Activated T-helper 1 cell treated with anti-CD3 and anti-CD28 coated beads, Interleukin-12 subunit alpha, Interleukin-12 subunit beta, Interleukin-2, Interleukin-4 antibody, amounts not matched to agents 30 ng/mL and 10 ng/mL and 1 ng/mL, durations not matched to agents 14 hours and 24 hours and 36 hours (primary cell): ENCODE measurements around the gene COL8A2. TPM values are rescaled to one million over a fixed set of nuclear protein-coding genes. Genes with fewer than 3 reads are reported as not detected.

Source experiments
- DNase-seq: peaks from one replicate; pipeline ENCODE4 v3.0.0; 2021; ENCODE audit warnings: low spot score
- H3K27ac Mint-ChIP-seq: one replicate; pipeline ENCODE4 v1.8.0; 2021; ENCODE audit warnings: mild to moderate bottlenecking, mixed read lengths
- H3K27me3 Mint-ChIP-seq: one replicate; pipeline ENCODE4 v1.8.0; 2022; ENCODE audit warnings: mild to moderate bottlenecking, moderate library complexity, mixed read lengths; ENCODE audit not compliant: insufficient read depth
- H3K36me3 Mint-ChIP-seq: one replicate; pipeline ENCODE4 v1.8.0; 2021; ENCODE audit warnings: low read depth, mixed read lengths
- H3K4me1 Mint-ChIP-seq: one replicate; pipeline ENCODE4 v1.8.0; 2021; ENCODE audit warnings: low read depth, mixed read lengths
- H3K4me3 Mint-ChIP-seq: one replicate; pipeline ENCODE4 v1.8.0; 2021; ENCODE audit warnings: mild to moderate bottlenecking, moderate library complexity, mixed read lengths
- H3K9me3 Mint-ChIP-seq: one replicate; pipeline ENCODE4 v1.8.0; 2021; ENCODE audit warnings: mixed read lengths
- intact Hi-C: fragments of 100-400 bp; cut with micrococcal nuclease; formaldehyde crosslinking; loops from one replicate; pipeline ENCODE4 v1.15.1; 2024
- total RNA-seq: library from RNA; stranded (reverse); gene quantifications from 2 replicates; pipeline ENCODE4 v1.2.3, GENCODE V29; 2022

The COL8A2 gene
- total RNA-seq, 1 donor from 2014 or later = 0.08 TPM

DNA sequence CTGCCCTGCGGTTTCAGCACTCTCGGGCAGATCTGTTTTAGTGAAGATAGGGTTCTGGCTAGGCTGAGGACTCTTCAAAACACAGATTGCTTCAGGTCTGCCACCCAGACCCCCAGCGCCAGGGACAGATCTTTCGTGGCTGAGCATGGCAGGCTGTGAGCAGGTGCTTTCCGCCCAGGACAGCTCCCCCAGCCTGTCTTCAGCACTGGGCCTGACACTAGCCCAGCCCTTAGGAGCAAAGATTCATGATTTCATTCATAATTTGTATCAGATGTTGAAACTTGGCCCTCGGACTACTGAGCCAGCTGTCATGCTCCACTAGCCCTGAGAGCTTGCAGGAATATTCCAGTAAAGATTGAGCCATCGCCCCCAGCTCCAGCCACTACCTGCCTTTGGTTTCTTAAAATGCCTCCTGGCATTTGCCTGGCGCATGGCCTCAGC is 30.4 kb downstream of the COL8A2 start:
- intact Hi-C loops = no loop called here
- H3K36me3 Mint-ChIP-seq = peaks cover 22% of the 10 kb centered on the region
- H3K4me1 Mint-ChIP-seq = peaks cover 16% of the 10 kb centered on the region

DNA sequence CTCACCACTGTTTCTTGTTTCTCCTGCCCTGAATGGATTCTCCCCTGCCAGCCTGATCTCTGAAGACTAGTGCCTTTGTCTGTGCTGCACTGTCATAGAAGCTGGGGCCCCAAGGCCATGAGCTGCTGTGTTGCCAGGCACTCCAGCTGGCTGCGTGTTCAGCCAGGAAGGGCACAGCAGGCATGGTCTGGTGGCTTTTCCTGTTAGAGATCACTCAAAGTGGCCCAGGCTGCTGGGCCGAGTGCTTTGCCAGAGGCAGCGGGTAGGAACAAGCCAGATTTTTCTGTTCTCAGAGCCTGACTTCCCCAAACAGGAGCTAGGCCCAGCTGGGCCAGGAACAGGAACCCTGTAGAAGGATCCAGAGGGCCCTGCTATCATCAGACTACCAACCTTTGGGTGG is 31.1 kb downstream of the COL8A2 start:
- Mint-ChIP-seq H3K4me3 (no peak overlapping the region), H3K36me3 (peaks cover 26% of the 10 kb centered on the region), H3K4me1 (peaks cover 20% of the 10 kb centered on the region), H3K9me3 (no peaks in the 10 kb centered on the region), H3K27me3 (no peaks in the 10 kb centered on the region), H3K27ac (no peak overlapping the region)
- DNase-seq = no peak
- intact Hi-C loops = no loop called here

More for the DNA sequence above, 30.4 kb downstream of the COL8A2 start:
- H3K9me3 Mint-ChIP-seq = no peaks in the 10 kb centered on the region
- no peak for DNase-seq
- H3K27ac Mint-ChIP-seq = no peak overlapping the region
- no peak overlapping the region for H3K4me3 Mint-ChIP-seq
- H3K27me3 Mint-ChIP-seq = no peaks in the 10 kb centered on the region

DNA sequence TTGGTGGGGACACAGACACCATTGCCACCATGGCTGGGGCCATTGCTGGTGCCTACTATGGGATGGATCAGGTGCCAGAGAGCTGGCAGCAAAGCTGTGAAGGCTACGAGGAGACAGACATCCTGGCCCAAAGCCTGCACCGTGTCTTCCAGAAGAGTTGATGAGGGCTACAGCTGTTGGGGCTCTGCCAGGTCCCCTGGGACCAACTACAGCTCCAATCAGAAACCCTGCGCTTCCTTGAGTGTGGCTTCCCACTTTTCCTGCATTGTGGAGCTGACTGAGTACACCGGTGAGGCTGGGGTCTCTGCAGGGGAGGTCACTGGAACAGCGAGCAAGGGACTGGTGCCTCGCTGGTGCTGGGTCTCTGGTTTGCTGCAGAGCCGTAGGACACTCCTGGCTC is 31.8 kb downstream of the COL8A2 start:
- H3K9me3 Mint-ChIP-seq = no peaks in the 10 kb centered on the region
- H3K4me3 Mint-ChIP-seq = no peak overlapping the region
- no peaks in the 10 kb centered on the region for H3K27me3 Mint-ChIP-seq
- intact Hi-C loops = no loop called here
- no peak for DNase-seq
- peaks cover 26% of the 10 kb centered on the region for H3K36me3 Mint-ChIP-seq
- peaks cover 20% of the 10 kb centered on the region for H3K4me1 Mint-ChIP-seq
- no peak overlapping the region for H3K27ac Mint-ChIP-seq

DNA sequence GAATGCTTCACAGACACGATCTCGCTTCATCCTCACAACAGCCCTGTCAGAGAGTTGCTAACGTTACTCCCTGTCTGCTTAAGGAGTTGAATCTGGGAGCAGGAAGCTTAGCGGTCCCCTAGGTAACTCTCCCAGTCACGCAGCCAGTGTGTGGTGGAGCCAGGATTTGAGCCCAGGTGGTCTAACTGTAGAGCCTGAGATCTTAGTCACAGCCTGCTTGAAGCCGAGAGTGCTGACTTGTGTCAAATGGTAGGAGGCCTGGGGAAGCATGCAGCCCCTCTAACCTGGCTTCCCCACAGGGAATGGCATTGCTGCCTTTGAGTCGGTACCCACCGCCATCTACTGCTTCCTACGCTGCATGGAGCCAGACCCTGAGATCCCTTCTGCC is 32.2 kb downstream of the COL8A2 start:
- intact Hi-C loops = no loop called here
- Mint-ChIP-seq H3K27ac (no peak overlapping the region), H3K27me3 (no peaks in the 10 kb centered on the region)

DNA sequence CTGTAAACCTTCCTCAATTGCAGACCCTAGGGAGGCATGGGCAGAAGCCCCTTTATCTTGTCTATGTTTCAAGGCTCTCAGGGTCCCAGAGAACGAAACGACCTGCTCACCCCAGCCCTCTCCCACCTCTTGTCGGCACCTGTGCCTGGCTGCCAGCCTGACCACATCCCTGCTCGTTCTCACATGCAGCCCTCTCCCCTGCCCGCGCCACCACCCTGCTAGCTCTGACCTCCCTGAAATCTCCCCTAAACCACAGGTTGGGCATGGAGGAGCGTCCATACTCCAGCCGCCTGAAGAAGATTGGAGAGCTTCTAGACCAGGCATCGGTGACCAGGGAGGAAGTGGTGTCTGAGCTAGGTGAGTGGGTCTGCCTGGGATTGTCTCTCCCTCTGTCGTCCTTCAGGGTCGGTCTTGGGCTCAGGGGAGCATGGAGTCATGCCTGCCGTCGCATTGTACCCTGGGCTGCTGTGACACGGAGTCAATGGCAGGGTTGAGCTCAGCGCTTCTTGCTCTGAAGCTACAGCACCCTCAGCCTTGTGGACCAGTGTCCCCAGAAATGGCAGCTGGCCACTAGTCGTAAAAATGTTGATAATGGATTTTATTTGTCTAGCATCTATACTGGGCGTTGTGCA is 32.7 kb downstream of the COL8A2 start:
- Mint-ChIP-seq H3K27ac (no peak overlapping the region), H3K36me3 (peaks cover 26% of the 10 kb centered on the region), H3K9me3 (no peaks in the 10 kb centered on the region), H3K27me3 (no peaks in the 10 kb centered on the region), H3K4me1 (peaks cover 20% of the 10 kb centered on the region), H3K4me3 (no peak overlapping the region)
- intact Hi-C loops = no loop called here
- DNase-seq = no peak

More for the DNA sequence above, 32.2 kb downstream of the COL8A2 start:
- Mint-ChIP-seq H3K9me3 (no peaks in the 10 kb centered on the region), H3K4me3 (no peak overlapping the region), H3K4me1 (peaks cover 20% of the 10 kb centered on the region), H3K36me3 (peaks cover 26% of the 10 kb centered on the region)
- DNase-seq = no peak

DNA sequence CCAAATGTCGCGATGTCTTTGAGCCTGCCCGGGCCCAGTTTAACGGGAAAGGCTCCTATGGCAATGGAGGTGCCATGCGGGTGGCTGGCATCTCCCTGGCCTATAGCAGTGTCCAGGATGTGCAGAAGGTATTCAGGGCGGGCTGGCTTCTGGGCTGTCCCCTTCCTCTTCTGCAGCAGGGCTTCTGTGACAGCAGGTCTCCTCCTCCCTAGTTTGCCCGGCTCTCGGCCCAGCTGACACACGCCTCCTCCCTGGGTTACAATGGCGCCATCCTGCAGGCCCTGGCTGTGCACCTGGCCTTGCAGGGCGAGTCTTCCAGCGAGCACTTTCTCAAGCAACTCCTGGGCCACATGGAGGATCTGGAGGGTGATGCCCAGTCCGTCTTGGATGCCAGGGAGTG is 33.3 kb downstream of the COL8A2 start:
- Mint-ChIP-seq H3K9me3 (no peaks in the 10 kb centered on the region), H3K4me1 (peaks cover 20% of the 10 kb centered on the region), H3K27me3 (no peaks in the 10 kb centered on the region), H3K4me3 (peak overlapping the region; percentile 68), H3K27ac (no peak overlapping the region), H3K36me3 (peaks cover 26% of the 10 kb centered on the region)
- DNase-seq = no peak
- intact Hi-C loops = no loop called here

DNA sequence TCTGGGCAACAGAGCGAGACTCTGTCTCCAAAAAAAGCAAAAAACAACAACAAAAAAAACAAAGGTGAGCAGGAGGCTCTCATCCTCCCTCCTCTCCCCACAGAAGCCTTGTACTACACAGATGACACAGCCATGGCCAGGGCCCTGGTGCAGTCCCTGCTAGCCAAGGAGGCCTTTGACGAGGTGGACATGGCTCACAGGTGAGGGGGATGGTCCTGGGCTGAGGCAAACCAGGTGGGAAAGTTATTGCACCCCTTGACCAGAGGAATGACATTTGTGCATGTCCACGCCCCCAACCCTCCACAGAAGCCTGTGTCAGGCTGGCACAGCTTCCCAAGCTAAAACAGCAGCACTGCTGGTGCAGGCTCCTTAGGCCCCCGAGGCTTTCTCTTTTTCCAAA is 33.9 kb downstream of the COL8A2 start:
- peaks cover 26% of the 10 kb centered on the region for H3K36me3 Mint-ChIP-seq
- no peak for DNase-seq
- intact Hi-C loops = no loop called here
- H3K4me3 Mint-ChIP-seq = peak overlapping the region; percentile 68
- H3K27me3 Mint-ChIP-seq = peaks cover 3% of the 10 kb centered on the region
- H3K27ac Mint-ChIP-seq = no peak overlapping the region
- H3K4me1 Mint-ChIP-seq = peaks cover 20% of the 10 kb centered on the region
- no peaks in the 10 kb centered on the region for H3K9me3 Mint-ChIP-seq

DNA sequence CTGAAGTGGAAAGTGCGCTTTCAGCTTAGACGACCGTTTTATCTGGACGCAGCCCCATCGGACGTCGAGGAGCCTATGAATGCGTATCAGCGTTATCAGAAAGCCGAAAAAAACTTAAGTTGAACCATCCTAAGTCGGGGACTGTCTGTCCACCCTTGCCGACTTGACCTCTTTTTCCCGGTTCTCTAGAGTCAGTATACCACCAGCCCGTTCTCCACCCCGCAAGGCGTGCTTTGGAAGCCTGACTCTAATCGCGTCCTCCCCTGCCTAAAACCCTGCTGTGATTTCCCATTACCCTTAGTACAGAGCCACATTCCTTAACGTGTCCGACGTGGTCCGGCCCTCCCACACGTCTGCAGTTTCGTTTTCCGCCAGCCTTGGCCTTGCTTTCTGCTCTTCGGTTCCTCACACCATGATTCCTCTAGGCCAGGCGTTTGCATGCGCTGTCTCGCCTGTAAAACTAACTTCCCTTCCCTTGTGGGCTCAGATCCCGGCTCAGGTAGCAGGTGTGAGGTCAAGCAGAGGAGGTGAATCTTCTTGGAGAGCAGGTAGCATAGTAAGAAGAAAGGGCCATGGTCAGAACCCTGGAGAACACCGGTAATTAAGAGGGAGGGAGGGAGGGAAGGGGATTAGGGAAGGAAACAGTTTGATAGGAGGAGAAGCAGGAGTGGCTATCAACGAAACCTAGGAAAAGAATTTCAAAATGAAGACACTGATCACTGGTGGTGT is 35.5 kb downstream of the COL8A2 start:
- peak overlapping the region; percentile 97 for H3K4me3 Mint-ChIP-seq
- peak overlapping the region; percentile 96 for H3K27ac Mint-ChIP-seq
- H3K4me1 Mint-ChIP-seq = peaks cover 20% of the 10 kb centered on the region
- intact Hi-C loops = loop anchor here (1.0 to 5.0 kb wide), 3 partner anchors 193 to 298 kb away; partner anchors contain the start of genes AGO1 and STK40
- H3K27me3 Mint-ChIP-seq = peaks cover 6% of the 10 kb centered on the region
- H3K36me3 Mint-ChIP-seq = peaks cover 26% of the 10 kb centered on the region
- H3K9me3 Mint-ChIP-seq = no peaks in the 10 kb centered on the region
- no peak for DNase-seq

DNA sequence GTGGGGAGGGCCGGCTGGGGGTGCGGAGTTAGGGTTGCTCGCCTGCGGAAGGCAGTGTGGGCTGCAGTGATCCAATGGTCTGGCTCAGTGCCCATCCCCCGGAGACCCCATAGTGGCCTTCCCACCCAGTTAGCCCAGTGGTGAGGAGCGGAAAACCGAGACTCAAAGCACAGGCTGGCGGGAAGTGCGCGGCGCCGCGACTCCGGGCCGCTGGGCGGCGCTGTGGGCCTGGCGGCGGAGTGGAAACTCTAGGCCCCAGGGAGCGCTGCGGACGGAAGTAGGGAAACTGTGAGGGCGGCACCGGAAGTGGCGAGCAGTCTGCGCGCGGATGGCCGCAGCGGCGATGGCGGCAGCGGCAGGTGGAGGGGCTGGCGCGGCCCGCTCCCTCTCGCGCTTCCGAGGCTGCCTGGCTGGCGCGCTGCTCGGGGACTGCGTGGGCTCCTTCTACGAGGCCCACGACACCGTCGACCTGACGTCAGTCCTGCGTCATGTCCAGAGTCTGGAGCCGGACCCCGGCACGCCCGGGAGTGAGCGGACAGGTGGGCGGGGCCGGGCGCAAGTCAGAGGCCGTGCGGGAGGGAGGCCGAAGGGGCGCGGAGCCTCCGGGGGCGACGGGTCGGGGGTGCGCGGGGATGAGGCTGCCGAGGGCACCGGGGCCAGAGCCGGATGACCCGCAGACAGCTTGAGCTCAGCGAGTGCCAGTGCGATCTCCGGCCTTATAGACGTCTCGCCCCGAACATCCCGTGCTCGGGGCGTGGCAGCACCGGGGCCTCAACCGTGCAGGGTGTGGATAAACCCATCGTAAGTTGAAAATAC is 36.2 kb downstream of the COL8A2 start, which contains the start of gene ADPRS:
TSS of gene ADPRS (plus strand) at position 316 of the 816 bp plus-strand sequence. CDS start at position 329, 13 bp downstream.
- peak within 1 kb of the TSS; percentile 97 for H3K4me3 Mint-ChIP-seq
- peaks cover 7% of the 10 kb centered on the region for H3K27me3 Mint-ChIP-seq
- peaks cover 20% of the 10 kb centered on the region for H3K4me1 Mint-ChIP-seq
- H3K36me3 Mint-ChIP-seq = peaks cover 26% of the 10 kb centered on the region
- peak; percentile 88 for DNase-seq
- H3K27ac Mint-ChIP-seq = peak within 1 kb of the TSS; percentile 96
- intact Hi-C loops = loop anchor here (1.0 to 5.0 kb wide), 8 partner anchors 61 to 362 kb away; partner anchors contain the start of genes AGO1, AGO3, LSM10 and OSCP1
- H3K9me3 Mint-ChIP-seq = no peaks in the 10 kb centered on the region

DNA sequence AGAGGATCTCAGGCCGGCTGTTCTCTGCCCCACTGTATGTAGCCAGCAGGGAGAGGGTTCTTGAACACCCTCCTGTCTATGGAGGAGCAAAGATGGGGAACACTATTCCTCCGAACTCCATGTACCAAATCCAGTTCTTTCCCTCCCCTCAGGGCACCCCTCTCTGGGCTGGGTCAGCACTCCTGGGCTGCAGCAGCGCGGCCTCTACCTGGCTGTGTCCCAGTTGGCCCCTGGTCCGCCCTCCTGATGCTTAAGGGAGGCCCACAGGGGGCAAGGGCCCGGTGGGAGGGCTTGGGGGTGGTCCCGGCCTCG is 36.8 kb downstream of the COL8A2 start:
- peaks cover 24% of the 10 kb centered on the region for H3K36me3 Mint-ChIP-seq

DNA sequence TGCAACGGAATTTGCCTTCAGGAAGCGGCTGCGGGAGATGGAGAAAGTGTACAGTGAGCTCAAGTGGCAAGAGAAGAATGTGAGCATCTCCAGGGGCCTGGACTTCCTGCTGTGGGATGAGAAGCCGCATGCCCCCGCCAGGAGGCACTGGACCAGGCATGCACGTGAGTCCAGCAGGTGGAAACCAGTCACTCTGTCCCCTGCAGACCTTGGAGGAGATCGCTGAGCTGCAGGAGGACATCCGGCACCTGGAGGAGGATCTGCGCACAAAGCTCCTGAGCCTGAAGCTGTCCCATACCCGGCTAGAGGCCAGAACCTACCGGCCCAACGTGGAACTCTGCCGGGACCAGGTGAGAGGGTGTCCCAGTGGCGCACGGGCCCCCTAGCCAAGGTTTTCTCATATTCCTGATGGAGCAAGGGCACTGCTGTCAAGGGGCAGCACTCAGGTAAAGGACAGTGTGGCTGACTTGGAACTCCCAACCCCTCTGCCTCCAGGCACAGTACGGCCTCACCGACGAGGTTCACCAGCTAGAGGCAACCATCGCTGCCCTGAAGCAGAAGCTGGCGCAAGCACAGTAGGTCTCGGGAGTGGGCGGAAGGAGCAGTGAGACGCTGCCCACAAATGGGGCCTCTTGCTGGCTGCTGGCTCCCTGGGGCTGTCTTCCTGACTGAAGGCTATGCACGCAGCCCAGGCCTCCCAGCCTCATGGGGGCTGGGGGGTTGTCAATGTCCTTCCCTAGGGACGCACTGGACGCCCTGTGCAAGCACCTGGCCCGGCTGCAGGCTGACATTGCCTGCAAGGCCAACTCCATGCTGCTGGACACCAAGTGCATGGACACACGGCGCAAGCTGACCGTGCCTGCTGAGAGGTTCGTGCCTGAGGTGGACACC is 37.5 kb downstream of the COL8A2 start:
- peaks cover 18% of the 10 kb centered on the region for H3K36me3 Mint-ChIP-seq
- peaks cover 20% of the 10 kb centered on the region for H3K4me1 Mint-ChIP-seq
- intact Hi-C loops = loop anchor here (1.0 to 5.0 kb wide), 7 partner anchors 62 to 363 kb away; partner anchors contain the start of genes AGO3, LSM10, OSCP1 and STK40
- H3K27me3 Mint-ChIP-seq = peaks cover 13% of the 10 kb centered on the region
- peak overlapping the region; percentile 59 for H3K4me3 Mint-ChIP-seq
- H3K27ac Mint-ChIP-seq = peak overlapping the region; percentile 73
- DNase-seq = no peak
- no peaks in the 10 kb centered on the region for H3K9me3 Mint-ChIP-seq

More for the DNA sequence above, 36.8 kb downstream of the COL8A2 start:
- H3K9me3 Mint-ChIP-seq = no peaks in the 10 kb centered on the region
- no peak for DNase-seq
- peaks cover 11% of the 10 kb centered on the region for H3K27me3 Mint-ChIP-seq
- peak overlapping the region; percentile 75 for H3K27ac Mint-ChIP-seq
- intact Hi-C loops = loop anchor here (1.0 to 5.0 kb wide), 7 partner anchors 61 to 362 kb away; partner anchors contain the start of genes AGO3, LSM10, OSCP1 and STK40
- H3K4me1 Mint-ChIP-seq = peaks cover 20% of the 10 kb centered on the region
- peak overlapping the region; percentile 26 for H3K4me3 Mint-ChIP-seq
